HG02981 (cell line): Measurements from ENCODE around the gene CXCL5.
"Not testable (repeated sequence)": the region's sequence is repeated elsewhere in the genome, so short reads cannot be mapped to it uniquely, and the experiment has no call there.

ENCODE experiments used
- ATAC-seq: cut with Tn5 transposase; IDR thresholded peaks from one replicate; pipeline ENCODE4 v1.9.1; 2021; ENCODE audit warnings: mild to moderate bottlenecking, moderate library complexity; ENCODE audit not compliant: unreplicated experiment

The CXCL5 gene

GRCh38 chr4:73976217-73976616 is 22.3 kb downstream of the CXCL5 start:
- ATAC-seq, result no peak

- ATAC-seq, result no peak
Measured at GRCh38 chr4:73974352-73974751, 24.1 kb downstream of the CXCL5 start.

- ATAC-seq, result no peak
Measured at GRCh38 chr4:73970945-73971344, 27.5 kb downstream of the CXCL5 start.

GRCh38 chr4:73970011-73970410 is 28.5 kb downstream of the CXCL5 start:
- no peak for ATAC-seq

GRCh38 chr4:73967866-73968265 is 30.6 kb downstream of the CXCL5 start:
- ATAC-seq, result no peak

GRCh38 chr4:73964862-73965611 is 33.4 kb downstream of the CXCL5 start:
- ATAC-seq, result no peak

- no peak for ATAC-seq
Measured at GRCh38 chr4:73962724-73963123, 35.8 kb downstream of the CXCL5 start.

- ATAC-seq, result not testable (repeated sequence)
Measured at GRCh38 chr4:73959041-73959440, 39.4 kb downstream of the CXCL5 start.

GRCh38 chr4:73952352-73952751 is 46.1 kb downstream of the CXCL5 start:
- ATAC-seq, result no peak

- ATAC-seq, result not testable (repeated sequence)
Measured at GRCh38 chr4:73950376-73950920, 48.0 kb downstream of the CXCL5 start.

GRCh38 chr4:73948990-73949706 is 49.3 kb downstream of the CXCL5 start:
- ATAC-seq, result no peak

GRCh38 chr4:73948291-73948690 is 50.2 kb downstream of the CXCL5 start:
- ATAC-seq, result no peak

GRCh38 chr4:73947239-73947985 is 51.1 kb downstream of the CXCL5 start:
- no peak for ATAC-seq

- ATAC-seq, result no peak
Measured at GRCh38 chr4:73945674-73946449, 52.6 kb downstream of the CXCL5 start.
